Gastroesophageal sphincter (tissue), 4 donors: Measurements from ENCODE around the gene PNLIPRP1. TPM values are rescaled to one million over a fixed set of nuclear protein-coding genes. Genes with fewer than 3 reads are reported as not detected.
A peak's percentile ranks its signal among the peaks of the same experiment; 100 is the strongest.

Experiments used
- ATAC-seq: fragments of 150-250 bp; one replicate; pipeline ENCODE4 v1.9.1; 2016; ENCODE audit warnings: mild to moderate bottlenecking, moderate library complexity
- H3K27ac ChIP-seq, 4 donors: fragments of 200-600 bp; sonication (generic) in 3 of 4; 1 replicate in 3 of 4; 2 replicates in 1 of 4; pipeline ENCODE4 v1.5.1; 2016 to 2019
- H3K27me3 ChIP-seq: fragments of 200-600 bp; sonication (generic); one replicate; pipeline ENCODE4 v1.5.1; 2019
- H3K36me3 ChIP-seq, 2 donors: fragments of 200-600 bp; sonication (generic); one replicate each; pipeline ENCODE4 v1.5.1; 2019; ENCODE audit warnings: control low read depth in 1 of 2
- H3K4me1 ChIP-seq, 3 donors: fragments of 200-600 bp; sonication (generic); 1 replicate in 2 of 3; 2 replicates in 1 of 3; pipeline ENCODE4 v1.5.1; 2016 to 2019; ENCODE audit warnings: control low read depth in 2 of 3
- H3K4me3 ChIP-seq, 2 donors: fragments of 200-600 bp; sonication (generic); one replicate each; pipeline ENCODE4 v1.5.1; 2019; ENCODE audit warnings: mild to moderate bottlenecking in 1 of 2, moderate library complexity in 1 of 2
- H3K9me3 ChIP-seq, 3 donors: fragments of 200-600 bp; sonication (generic); one replicate each; pipeline ENCODE4 v1.5.1; 2017 to 2019; ENCODE audit warnings: control low read depth in 2 of 3
- CTCF ChIP-seq, 4 experiments: fragments of 200-600 bp in 2 of 4; fragments of 450-650 bp in 2 of 4; sonication (generic) in 1 of 4; IDR thresholded peaks; one replicate each; pipeline ENCODE4 v1.5.1; 2017 to 2019; ENCODE audit warnings: antibody characterized with exemption in 4 of 4, mild to moderate bottlenecking in 2 of 4, moderate library complexity in 2 of 4
- EP300 ChIP-seq: sonication (generic); formaldehyde crosslinking; IDR thresholded peaks from one replicate; pipeline ENCODE4 v1.6.1; 2017; ENCODE audit warnings: antibody characterized with exemption, mild to moderate bottlenecking
- POLR2A ChIP-seq, 2 donors: fragments of 450-650 bp; IDR thresholded peaks; one replicate each; pipeline ENCODE4 v1.6.1; 2017; ENCODE audit warnings: antibody characterized with exemption in 2 of 2, mild to moderate bottlenecking in 2 of 2, moderate library complexity in 1 of 2
- POLR2AphosphoS5 ChIP-seq: sonication (generic); formaldehyde crosslinking; IDR thresholded peaks from one replicate; pipeline ENCODE4 v1.6.1; 2017; ENCODE audit warnings: antibody characterized with exemption
- WGBS, 2 donors: methylation state at CpG; one replicate each; pipeline ENCODE4 v1.1.5; 2018; ENCODE audit warnings: low coverage in 1 of 2; 5-methylcytosine and 5-hydroxymethylcytosine counted together
- total RNA-seq, 4 donors: library from RNA; depleted of rRNA; stranded (reverse); fragments of >200 nt; gene quantifications; one replicate each; pipeline ENCODE4 v1.1.0, GENCODE V29; 2016

PNLIPRP1 gene
- total RNA-seq, 4 donors from 2014 or later = not detected

- H3K4me1 ChIP-seq = no peaks in the 10 kb centered on the region
- peak overlapping the region in 1 of 2 donors; percentile 27 for H3K4me3 ChIP-seq
- H3K9me3 ChIP-seq = peaks cover 0 to 16% (median 0%) of the 10 kb centered on the region in 3 donors
- peak; percentile 7 for ATAC-seq
- 36 to 80% methylated on average over 8 to 11 of the region's 41 CpGs for WGBS, 2 donors
- no peak for TF ChIP-seq CTCF (IDR thresholded peaks at IDR 0.05)
- no peak for TF ChIP-seq POLR2AphosphoS5
- TF ChIP-seq POLR2A (IDR thresholded peaks at IDR 0.05) = no peak
- no peak for TF ChIP-seq EP300
- no peak overlapping the region for H3K27ac ChIP-seq
- peaks cover 36% of the 10 kb centered on the region for H3K27me3 ChIP-seq
- H3K36me3 ChIP-seq = no peaks in the 10 kb centered on the region
These were observed 18.2 kb downstream of the PNLIPRP1 start for GRCh38 chr10:116608686-116609594.

GRCh38 chr10:116610443-116611152 is 19.8 kb downstream of the PNLIPRP1 start:
- TF ChIP-seq CTCF (IDR thresholded peaks at IDR 0.05) = no peak
- no peak for TF ChIP-seq POLR2AphosphoS5
- TF ChIP-seq POLR2A (IDR thresholded peaks at IDR 0.05) = no peak
- TF ChIP-seq EP300 = no peak
- no peak for ATAC-seq
- H3K4me3 ChIP-seq = no peak overlapping the region
- no peaks in the 10 kb centered on the region for H3K4me1 ChIP-seq
- WGBS, 2 donors = 84% methylated on average over 5 of the region's 13 CpGs; no CpG with 5 or more reads in 1 of the 2 donors
- H3K9me3 ChIP-seq = peaks cover 0 to 27% (median 0%) of the 10 kb centered on the region in 3 donors
- H3K27me3 ChIP-seq = peaks cover 40% of the 10 kb centered on the region
- no peaks in the 10 kb centered on the region for H3K36me3 ChIP-seq
- H3K27ac ChIP-seq = no peak overlapping the region

GRCh38 chr10:116611153-116611545 is 20.4 kb downstream of the PNLIPRP1 start:
- Histone ChIP-seq H3K4me3 (no peak overlapping the region), H3K4me1 (no peaks in the 10 kb centered on the region), H3K27ac (no peak overlapping the region), H3K9me3 (peaks cover 0 to 27% (median 0%) of the 10 kb centered on the region in 3 donors), H3K36me3 (no peaks in the 10 kb centered on the region), H3K27me3 (peaks cover 40% of the 10 kb centered on the region)
- ATAC-seq = no peak
- 81 to 100% methylated on average over 1 to 3 of the region's 3 CpGs for WGBS, 2 donors
- TF ChIP-seq EP300 (no peak), POLR2A (IDR thresholded peaks at IDR 0.05) (no peak), POLR2AphosphoS5 (no peak), CTCF (IDR thresholded peaks at IDR 0.05) (no peak)

GRCh38 chr10:116612107-116612769 is 21.5 kb downstream of the PNLIPRP1 start:
- TF ChIP-seq CTCF (IDR thresholded peaks at IDR 0.05) (no peak), POLR2AphosphoS5 (no peak), EP300 (no peak), POLR2A (IDR thresholded peaks at IDR 0.05) (no peak)
- no peaks in the 10 kb centered on the region for H3K4me1 ChIP-seq
- 87 to 96% methylated on average over 7 to 8 of the region's 8 CpGs for WGBS, 2 donors
- H3K27ac ChIP-seq = no peak overlapping the region
- no peak overlapping the region for H3K4me3 ChIP-seq
- no peaks in the 10 kb centered on the region for H3K36me3 ChIP-seq
- H3K9me3 ChIP-seq = peaks cover 0 to 27% (median 0%) of the 10 kb centered on the region in 3 donors
- ATAC-seq = no peak
- peaks cover 37% of the 10 kb centered on the region for H3K27me3 ChIP-seq
